ENCODE data around the gene PPP1R14C.

PPP1R14C gene

DNA sequence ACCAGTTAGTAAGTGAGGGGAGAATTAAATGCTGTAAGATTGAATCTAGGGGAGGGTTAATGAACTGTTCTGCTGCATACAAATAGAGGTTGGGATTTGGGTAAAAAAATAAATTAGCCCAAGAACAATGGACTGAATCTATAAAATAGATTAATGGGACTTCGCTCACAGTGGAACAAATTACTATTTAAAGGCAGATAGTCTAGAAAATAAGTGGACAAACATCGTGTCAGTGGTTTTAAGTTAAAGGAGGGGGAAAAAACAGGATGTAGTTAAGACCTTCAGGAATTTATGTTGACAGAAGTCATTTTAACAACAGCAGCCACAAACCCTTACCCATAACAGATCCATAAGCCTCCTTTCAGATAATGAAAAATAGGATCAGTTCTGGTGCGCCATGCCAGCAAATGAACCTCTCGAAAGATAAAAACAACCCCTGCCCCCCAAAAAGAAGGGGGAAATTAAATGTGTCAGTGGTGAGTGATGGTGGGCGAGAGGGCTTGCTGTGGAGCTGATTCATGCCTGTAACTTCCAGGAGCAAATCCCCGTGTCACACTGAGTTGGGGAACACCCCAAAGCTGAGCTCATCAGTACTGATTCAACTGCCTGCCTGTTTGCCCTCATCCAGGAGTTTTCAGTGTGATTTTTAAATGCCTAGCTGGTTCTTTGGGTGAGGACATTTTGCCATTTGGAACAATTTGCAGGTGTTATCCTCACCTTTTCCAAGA, 86.8 kb downstream of the PPP1R14C start:
- POLR2A ChIA-PET, result no interaction called here
- CTCF ChIA-PET, result no interaction called here
- peaks cover 0 to 3% (median 0%) of the 10 kb centered on the region in 5 experiments for H3K27me3 ChIP-seq (replicated peaks in 2 of 5; ENCODE audit: control insufficient read depth in 4 of 5, insufficient read depth in 5 of 5, low read length in 4 of 5)
- H3K36me3 ChIP-seq (ENCODE audit: control insufficient read depth in 4 of 4, insufficient read depth in 4 of 4, low read length in 3 of 4), result no peaks in the 10 kb centered on the region
- H3K4me3 ChIP-seq (ENCODE audit: control insufficient read depth in 1 of 7, extremely low read depth in 1 of 7, insufficient read depth in 4 of 7, low read depth in 2 of 7, low read length in 6 of 7), result no peak overlapping the region
- H3K27ac ChIP-seq (ENCODE audit: insufficient read depth in 1 of 2, low read depth in 1 of 2, low read length in 2 of 2, poor library complexity in 1 of 2, severe bottlenecking in 2 of 2), result no peak overlapping the region
- peaks cover 0 to 4% (median 1%) of the 10 kb centered on the region in 5 experiments for H3K9me3 ChIP-seq (ENCODE audit: control extremely low read depth in 1 of 5, control insufficient read depth in 4 of 5, insufficient read depth in 2 of 5, low read depth in 1 of 5, low read length in 4 of 5)
- DNase-seq, result no peak
- H3K4me1 ChIP-seq (ENCODE audit: control extremely low read depth in 1 of 4, control insufficient read depth in 4 of 4, insufficient read depth in 4 of 4, low read length in 3 of 4), result no peaks in the 10 kb centered on the region
- 68% methylated on average over 2 of the region's 6 CpGs for WGBS (ENCODE audit: insufficient coverage)

DNA sequence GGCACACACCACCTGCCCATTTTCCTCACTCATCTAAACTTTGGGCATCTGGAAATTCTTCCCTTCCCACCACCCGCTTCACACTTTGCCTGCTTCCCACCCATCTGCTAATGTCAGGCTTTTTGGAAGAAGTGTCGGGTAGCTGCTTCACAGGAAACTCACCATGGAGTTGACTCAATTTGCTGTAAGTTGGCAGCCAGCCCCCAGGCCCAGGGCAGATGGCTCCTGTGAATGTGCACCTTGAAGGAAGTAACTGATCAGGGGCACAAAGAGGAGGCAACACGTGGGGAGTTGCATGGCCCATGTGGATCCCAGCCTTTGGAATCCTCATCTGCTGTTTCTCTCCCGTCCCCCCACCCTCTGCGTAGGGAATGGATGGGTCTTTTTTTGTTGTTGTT, 87.3 kb downstream of the PPP1R14C start:
- ChIA-PET CTCF (no interaction called here), POLR2A (no interaction called here)
- Histone ChIP-seq H3K36me3 (ENCODE audit: control insufficient read depth in 4 of 4, insufficient read depth in 4 of 4, low read length in 3 of 4) (no peaks in the 10 kb centered on the region), H3K9me3 (ENCODE audit: control extremely low read depth in 1 of 5, control insufficient read depth in 4 of 5, insufficient read depth in 2 of 5, low read depth in 1 of 5, low read length in 4 of 5) (peaks cover 0 to 4% (median 1%) of the 10 kb centered on the region in 5 experiments), H3K27me3 (replicated peaks in 2 of 5; ENCODE audit: control insufficient read depth in 4 of 5, insufficient read depth in 5 of 5, low read length in 4 of 5) (peaks cover 0 to 3% (median 0%) of the 10 kb centered on the region in 5 experiments), H3K4me3 (ENCODE audit: control insufficient read depth in 1 of 7, extremely low read depth in 1 of 7, insufficient read depth in 4 of 7, low read depth in 2 of 7, low read length in 6 of 7) (no peak overlapping the region), H3K4me1 (ENCODE audit: control extremely low read depth in 1 of 4, control insufficient read depth in 4 of 4, insufficient read depth in 4 of 4, low read length in 3 of 4) (no peaks in the 10 kb centered on the region), H3K27ac (ENCODE audit: insufficient read depth in 1 of 2, low read depth in 1 of 2, low read length in 2 of 2, poor library complexity in 1 of 2, severe bottlenecking in 2 of 2) (no peak overlapping the region)
- DNase-seq, result no peak
- 100% methylated on average over 1 of the region's 5 CpGs for WGBS (ENCODE audit: insufficient coverage)

DNA sequence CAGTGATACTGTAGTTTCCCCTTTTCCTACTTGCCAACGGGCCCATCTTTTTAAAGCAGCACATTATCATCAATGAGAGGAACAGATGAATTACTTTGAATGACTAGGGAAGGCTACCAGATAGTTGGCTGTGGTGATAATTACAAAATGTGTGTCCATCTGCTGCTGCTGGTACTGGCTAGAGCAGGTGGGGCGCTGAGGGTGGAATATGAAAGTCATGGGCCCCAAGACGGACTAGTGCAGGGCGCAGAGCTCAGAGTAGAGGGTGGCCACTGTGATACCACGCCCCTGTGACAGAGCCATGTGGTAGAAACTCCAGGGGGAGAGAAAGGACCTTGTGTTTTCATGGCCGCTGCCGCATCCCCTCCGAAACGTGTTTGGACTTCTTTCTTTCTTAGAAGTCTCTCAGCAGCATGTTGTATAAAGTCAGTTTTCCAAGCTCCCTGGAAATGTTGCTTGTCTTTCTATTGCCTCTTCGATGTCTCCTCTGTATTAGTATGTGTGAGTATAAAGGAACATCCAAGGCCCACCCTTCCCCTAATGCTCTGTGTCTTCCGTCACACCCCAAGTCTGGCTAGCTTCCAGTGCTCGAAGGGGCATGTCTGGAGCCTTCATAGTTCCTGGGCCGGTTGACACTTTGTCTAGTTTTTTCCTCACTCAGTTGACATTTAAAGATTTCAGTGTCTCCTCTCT, 88.1 kb downstream of the PPP1R14C start:
- ChIA-PET CTCF (no interaction called here), POLR2A (no interaction called here)
- H3K4me1 ChIP-seq (ENCODE audit: control extremely low read depth in 1 of 4, control insufficient read depth in 4 of 4, insufficient read depth in 4 of 4, low read length in 3 of 4), result no peaks in the 10 kb centered on the region
- H3K4me3 ChIP-seq (ENCODE audit: control insufficient read depth in 1 of 7, extremely low read depth in 1 of 7, insufficient read depth in 4 of 7, low read depth in 2 of 7, low read length in 6 of 7), result no peak overlapping the region
- H3K27me3 ChIP-seq (replicated peaks in 2 of 5; ENCODE audit: control insufficient read depth in 4 of 5, insufficient read depth in 5 of 5, low read length in 4 of 5), result peaks cover 0 to 3% (median 0%) of the 10 kb centered on the region in 5 experiments
- WGBS (ENCODE audit: insufficient coverage), result 97% methylated on average over 12 of the region's 13 CpGs
- no peak for DNase-seq
- H3K36me3 ChIP-seq (ENCODE audit: control insufficient read depth in 4 of 4, insufficient read depth in 4 of 4, low read length in 3 of 4), result no peaks in the 10 kb centered on the region
- H3K27ac ChIP-seq (ENCODE audit: insufficient read depth in 1 of 2, low read depth in 1 of 2, low read length in 2 of 2, poor library complexity in 1 of 2, severe bottlenecking in 2 of 2), result no peak overlapping the region
- peaks cover 0 to 4% (median 1%) of the 10 kb centered on the region in 5 experiments for H3K9me3 ChIP-seq (ENCODE audit: control extremely low read depth in 1 of 5, control insufficient read depth in 4 of 5, insufficient read depth in 2 of 5, low read depth in 1 of 5, low read length in 4 of 5)

DNA sequence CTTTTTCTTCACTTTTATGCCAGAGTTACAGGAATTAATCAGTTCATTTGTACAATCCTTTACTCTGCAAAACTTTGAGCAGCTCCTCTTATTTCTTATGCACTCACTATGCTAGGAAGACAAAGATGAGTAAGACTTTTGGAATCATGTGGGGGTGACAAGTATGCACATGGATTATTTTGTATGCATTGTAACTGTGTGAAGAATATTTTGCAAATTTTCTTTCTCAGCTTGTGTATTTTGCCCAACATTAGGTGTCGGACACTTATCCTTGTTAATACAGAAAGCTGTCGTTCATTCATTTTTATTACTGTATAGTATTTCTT, 88.6 kb downstream of the PPP1R14C start:
- H3K27ac ChIP-seq (ENCODE audit: insufficient read depth in 1 of 2, low read depth in 1 of 2, low read length in 2 of 2, poor library complexity in 1 of 2, severe bottlenecking in 2 of 2), result no peak overlapping the region
- H3K36me3 ChIP-seq (ENCODE audit: control insufficient read depth in 4 of 4, insufficient read depth in 4 of 4, low read length in 3 of 4), result no peaks in the 10 kb centered on the region
- H3K4me3 ChIP-seq (ENCODE audit: control insufficient read depth in 1 of 7, extremely low read depth in 1 of 7, insufficient read depth in 4 of 7, low read depth in 2 of 7, low read length in 6 of 7), result no peak overlapping the region
- no peak for DNase-seq
- peaks cover 0 to 3% (median 0%) of the 10 kb centered on the region in 5 experiments for H3K27me3 ChIP-seq (replicated peaks in 2 of 5; ENCODE audit: control insufficient read depth in 4 of 5, insufficient read depth in 5 of 5, low read length in 4 of 5)
- H3K4me1 ChIP-seq (ENCODE audit: control extremely low read depth in 1 of 4, control insufficient read depth in 4 of 4, insufficient read depth in 4 of 4, low read length in 3 of 4), result no peaks in the 10 kb centered on the region
- ChIA-PET CTCF (no interaction called here), POLR2A (no interaction called here)
- peaks cover 0 to 4% (median 1%) of the 10 kb centered on the region in 5 experiments for H3K9me3 ChIP-seq (ENCODE audit: control extremely low read depth in 1 of 5, control insufficient read depth in 4 of 5, insufficient read depth in 2 of 5, low read depth in 1 of 5, low read length in 4 of 5)
- WGBS (ENCODE audit: insufficient coverage), result no CpG with 5 or more reads among the region's 2 CpGs

DNA sequence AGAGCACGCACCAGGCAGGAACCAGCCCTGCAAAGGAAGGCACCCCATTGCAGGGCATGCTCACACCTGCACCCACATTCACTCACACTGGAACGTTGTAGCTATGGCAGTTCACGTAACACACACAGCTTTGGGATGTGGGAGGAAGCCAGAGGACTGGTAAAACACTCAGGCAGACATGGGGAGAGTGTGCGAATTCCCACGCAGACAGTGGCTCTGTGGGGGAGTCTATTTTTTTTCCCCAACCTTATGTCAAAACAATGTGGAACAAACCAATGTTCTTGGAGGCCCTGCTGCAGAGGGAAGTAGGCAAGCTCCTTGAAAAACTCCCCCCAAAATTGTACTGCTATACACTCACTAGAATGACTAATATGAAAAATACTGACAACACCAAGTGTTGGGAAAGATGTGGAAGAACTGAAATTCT, 91.0 kb downstream of the PPP1R14C start:
- ChIA-PET CTCF (no interaction called here), POLR2A (no interaction called here)
- Histone ChIP-seq H3K4me3 (ENCODE audit: control insufficient read depth in 1 of 7, extremely low read depth in 1 of 7, insufficient read depth in 4 of 7, low read depth in 2 of 7, low read length in 6 of 7) (no peak overlapping the region), H3K27me3 (replicated peaks in 2 of 5; ENCODE audit: control insufficient read depth in 4 of 5, insufficient read depth in 5 of 5, low read length in 4 of 5) (no peaks in the 10 kb centered on the region), H3K9me3 (ENCODE audit: control extremely low read depth in 1 of 5, control insufficient read depth in 4 of 5, insufficient read depth in 2 of 5, low read depth in 1 of 5, low read length in 4 of 5) (peaks cover 0 to 5% (median 1%) of the 10 kb centered on the region in 5 experiments), H3K36me3 (ENCODE audit: control insufficient read depth in 4 of 4, insufficient read depth in 4 of 4, low read length in 3 of 4) (no peaks in the 10 kb centered on the region), H3K4me1 (ENCODE audit: control extremely low read depth in 1 of 4, control insufficient read depth in 4 of 4, insufficient read depth in 4 of 4, low read length in 3 of 4) (peaks cover 0 to 9% (median 0%) of the 10 kb centered on the region in 4 experiments), H3K27ac (ENCODE audit: insufficient read depth in 1 of 2, low read depth in 1 of 2, low read length in 2 of 2, poor library complexity in 1 of 2, severe bottlenecking in 2 of 2) (no peak overlapping the region)
- WGBS (ENCODE audit: insufficient coverage), result 100% methylated on average over 1 of the region's 5 CpGs
- DNase-seq, result no peak

DNA sequence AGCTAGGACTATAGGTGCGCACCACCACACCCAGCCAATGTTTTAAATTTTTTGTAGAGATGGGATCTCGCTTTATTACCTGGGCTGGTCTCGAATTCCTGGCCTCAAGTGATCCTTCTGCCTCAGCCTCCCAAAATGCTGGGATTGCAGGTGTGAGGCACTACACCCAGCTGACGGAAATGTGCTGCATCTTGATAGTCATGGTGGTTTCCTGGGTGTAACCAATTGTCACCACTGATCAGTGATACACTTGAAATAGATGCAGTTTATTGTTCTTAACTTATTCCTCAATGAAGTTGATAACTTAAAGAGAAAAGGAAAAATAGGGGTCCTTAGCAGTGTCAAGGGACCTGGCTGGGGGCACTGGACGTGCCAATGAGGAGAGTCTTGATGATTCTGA, 92.4 kb downstream of the PPP1R14C start:
- Histone ChIP-seq H3K36me3 (ENCODE audit: control insufficient read depth in 4 of 4, insufficient read depth in 4 of 4, low read length in 3 of 4) (no peaks in the 10 kb centered on the region), H3K9me3 (ENCODE audit: control extremely low read depth in 1 of 5, control insufficient read depth in 4 of 5, insufficient read depth in 2 of 5, low read depth in 1 of 5, low read length in 4 of 5) (peaks cover 0 to 9% (median 1%) of the 10 kb centered on the region in 5 experiments), H3K4me3 (ENCODE audit: control insufficient read depth in 1 of 7, extremely low read depth in 1 of 7, insufficient read depth in 4 of 7, low read depth in 2 of 7, low read length in 6 of 7) (no peak overlapping the region), H3K4me1 (ENCODE audit: control extremely low read depth in 1 of 4, control insufficient read depth in 4 of 4, insufficient read depth in 4 of 4, low read length in 3 of 4) (peaks cover 0 to 9% (median 0%) of the 10 kb centered on the region in 4 experiments), H3K27ac (ENCODE audit: insufficient read depth in 1 of 2, low read depth in 1 of 2, low read length in 2 of 2, poor library complexity in 1 of 2, severe bottlenecking in 2 of 2) (no peak overlapping the region), H3K27me3 (replicated peaks in 2 of 5; ENCODE audit: control insufficient read depth in 4 of 5, insufficient read depth in 5 of 5, low read length in 4 of 5) (no peaks in the 10 kb centered on the region)
- WGBS (ENCODE audit: insufficient coverage), result 95% methylated on average over 5 of the region's 5 CpGs
- ChIA-PET POLR2A (no interaction called here), CTCF (no interaction called here)
- no peak for DNase-seq

DNA sequence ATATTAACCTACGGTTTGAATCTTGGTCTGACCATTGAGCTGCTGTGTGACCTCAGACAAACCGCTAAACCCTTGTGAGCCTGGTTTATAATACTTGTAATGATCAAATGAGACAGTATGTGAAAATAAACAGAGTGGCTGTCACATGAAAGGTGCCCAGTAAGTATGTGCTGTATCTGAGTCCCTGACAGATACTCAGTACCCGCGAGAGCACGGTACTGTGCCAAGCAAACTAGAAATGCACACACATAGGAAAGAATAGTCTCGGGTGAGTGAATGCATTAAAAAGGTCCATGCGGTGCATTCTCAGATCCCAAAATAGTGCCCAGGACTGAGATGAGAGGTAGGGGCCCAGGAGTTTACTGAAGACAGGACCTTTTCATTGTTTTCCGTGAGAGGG, 93.3 kb downstream of the PPP1R14C start:
- POLR2A ChIA-PET, result no interaction called here
- Histone ChIP-seq H3K36me3 (ENCODE audit: control insufficient read depth in 4 of 4, insufficient read depth in 4 of 4, low read length in 3 of 4) (no peaks in the 10 kb centered on the region), H3K9me3 (ENCODE audit: control extremely low read depth in 1 of 5, control insufficient read depth in 4 of 5, insufficient read depth in 2 of 5, low read depth in 1 of 5, low read length in 4 of 5) (peaks cover 0 to 11% (median 1%) of the 10 kb centered on the region in 5 experiments), H3K27ac (ENCODE audit: insufficient read depth in 1 of 2, low read depth in 1 of 2, low read length in 2 of 2, poor library complexity in 1 of 2, severe bottlenecking in 2 of 2) (no peak overlapping the region), H3K27me3 (replicated peaks in 2 of 5; ENCODE audit: control insufficient read depth in 4 of 5, insufficient read depth in 5 of 5, low read length in 4 of 5) (no peaks in the 10 kb centered on the region), H3K4me3 (ENCODE audit: control insufficient read depth in 1 of 7, extremely low read depth in 1 of 7, insufficient read depth in 4 of 7, low read depth in 2 of 7, low read length in 6 of 7) (no peak overlapping the region), H3K4me1 (ENCODE audit: control extremely low read depth in 1 of 4, control insufficient read depth in 4 of 4, insufficient read depth in 4 of 4, low read length in 3 of 4) (peaks cover 0 to 9% (median 0%) of the 10 kb centered on the region in 4 experiments)
- 100% methylated on average over 7 of the region's 8 CpGs for WGBS (ENCODE audit: insufficient coverage)
- no peak for DNase-seq
- CTCF ChIA-PET, result no interaction called here

All from common myeloid progenitor, CD34-positive (primary cell).